Stimulated activated CD4-positive, alpha-beta T cell treated with anti-CD3 and anti-CD28 coated beads, Interleukin-12 subunit alpha, Interleukin-12 subunit beta, amount 100 ng/mL, for 48 hours (primary cell): ENCODE measurements around the gene TMTC2.
"Not testable (repeated sequence)": the region's sequence is repeated elsewhere in the genome, so short reads cannot be mapped to it uniquely, and the experiment has no call there.

Source experiments
- DNase-seq, 3 donors: peaks; one replicate each; pipeline ENCODE4 v3.0.0-alpha.2; 2020; ENCODE audit warnings: low read depth in 2 of 3, low spot score in 1 of 3

The TMTC2 gene

DNA sequence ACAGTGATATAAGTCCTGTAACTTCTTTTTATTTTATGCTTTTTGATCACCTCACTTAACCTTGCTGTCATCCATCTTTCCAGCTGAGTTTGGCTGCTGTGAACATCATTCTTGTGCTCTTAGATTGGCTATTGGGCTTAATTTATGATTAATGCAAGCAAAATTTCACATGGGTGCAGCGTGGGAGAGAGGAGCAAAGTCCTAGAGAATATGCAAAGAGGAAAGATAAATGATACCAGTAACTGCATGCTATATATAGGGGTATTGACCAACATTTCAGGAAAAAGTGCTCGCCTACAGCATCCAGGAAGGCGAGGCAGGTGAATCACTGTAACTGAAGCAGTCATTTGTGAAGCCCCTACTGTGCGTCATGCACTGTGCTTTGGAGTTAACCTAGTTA lies 153.1 kb downstream of the TMTC2 start:
- DNase-seq = no peak

DNA sequence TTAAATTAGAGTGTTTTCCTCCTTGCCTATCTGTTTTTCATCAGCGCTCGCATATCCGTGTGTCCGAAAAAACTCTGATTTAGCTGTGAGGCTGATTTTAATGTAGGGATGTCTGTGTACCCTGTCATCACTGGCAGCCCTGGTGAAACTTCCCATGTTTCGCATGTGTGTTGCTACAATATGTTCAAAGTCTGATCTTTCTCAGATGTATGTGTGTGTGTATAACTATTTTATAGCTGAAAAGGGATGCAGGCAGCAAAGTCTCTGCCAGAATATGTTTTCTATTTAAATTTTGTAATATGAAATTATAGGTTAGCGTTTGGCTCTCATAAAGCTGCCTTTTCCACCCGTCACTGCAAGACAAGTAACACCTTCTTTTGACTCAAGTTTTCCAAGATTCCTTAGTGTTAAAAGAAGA lies 154.8 kb downstream of the TMTC2 start:
- no peak for DNase-seq

DNA sequence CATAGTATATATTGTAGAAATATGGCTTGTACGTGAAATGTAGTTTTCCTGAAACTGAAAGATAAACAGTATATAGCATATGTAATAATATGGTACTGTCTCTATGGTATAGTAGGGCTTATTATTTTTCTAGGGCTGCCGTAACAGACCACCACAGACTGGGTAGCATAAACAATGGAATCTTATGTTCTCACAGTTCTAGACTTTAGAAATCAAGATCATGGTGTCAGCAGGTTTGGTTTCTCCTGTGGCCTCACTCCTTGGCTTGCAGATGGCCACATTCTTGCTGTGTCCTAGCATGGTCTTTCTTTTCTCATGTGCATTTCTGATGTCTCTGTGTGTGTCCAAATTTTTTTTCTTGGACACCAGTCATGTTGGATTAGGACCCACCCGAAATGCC lies 155.8 kb downstream of the TMTC2 start:
- DNase-seq = no peak

- not testable (repeated sequence) for DNase-seq
Measured at GRCh38 chr12:82845076-82845475, 158.4 kb downstream of the TMTC2 start.

- no peak for DNase-seq
Measured at GRCh38 chr12:82848845-82849244, 162.1 kb downstream of the TMTC2 start.

DNA sequence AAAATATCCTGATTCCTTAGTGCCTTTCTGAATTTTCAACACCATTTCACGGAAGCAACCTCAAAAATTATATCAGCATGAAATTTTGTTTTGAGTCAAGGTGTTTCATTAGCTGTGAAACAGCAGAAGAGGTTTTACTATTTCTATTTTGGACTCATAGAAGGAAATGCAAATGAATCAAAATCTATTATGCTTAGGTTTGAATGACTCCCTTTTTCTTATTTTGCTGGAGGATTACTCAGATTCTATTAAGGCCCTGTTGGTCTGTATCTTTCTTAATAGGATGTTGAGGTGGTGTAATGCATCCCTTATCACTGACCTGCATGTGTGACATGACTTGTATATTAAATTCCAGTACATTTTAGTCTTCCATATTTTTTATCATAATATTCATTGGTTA lies 165.8 kb downstream of the TMTC2 start:
- no peak for DNase-seq

GRCh38 chr12:82855872-82856271 lies 169.2 kb downstream of the TMTC2 start:
- DNase-seq = no peak

GRCh38 chr12:82857276-82857675 lies 170.6 kb downstream of the TMTC2 start:
- no peak for DNase-seq

DNA sequence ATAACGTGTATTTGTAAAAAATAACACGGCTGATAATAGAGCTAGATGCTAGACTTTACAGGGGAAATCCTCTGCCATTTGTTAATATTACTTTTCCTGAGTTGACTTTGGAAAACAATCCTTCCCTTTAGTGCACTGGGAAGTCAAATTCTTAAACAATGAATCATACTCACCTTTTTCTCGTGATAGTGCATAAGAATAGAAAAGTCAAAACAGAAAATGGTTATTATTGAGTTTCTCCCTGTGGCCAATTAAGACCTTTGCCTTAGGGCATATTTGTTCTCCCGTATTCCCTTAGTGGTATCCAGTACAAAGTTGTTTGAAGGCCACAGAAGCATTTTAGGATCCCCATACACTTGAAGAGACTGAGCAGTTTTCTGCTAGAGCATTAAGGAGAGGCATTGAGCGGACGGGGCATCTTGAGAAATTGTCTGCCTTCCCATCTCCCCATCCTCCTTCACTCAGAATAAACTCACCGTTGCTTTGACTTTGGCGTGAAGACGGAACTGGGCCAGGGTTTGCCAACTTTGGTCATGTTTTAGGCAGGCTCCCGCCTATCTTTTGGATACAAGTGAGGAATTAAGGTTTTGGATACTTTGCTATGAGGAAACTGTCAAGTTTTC lies 171.3 kb downstream of the TMTC2 start:
- DNase-seq = no peak

DNA sequence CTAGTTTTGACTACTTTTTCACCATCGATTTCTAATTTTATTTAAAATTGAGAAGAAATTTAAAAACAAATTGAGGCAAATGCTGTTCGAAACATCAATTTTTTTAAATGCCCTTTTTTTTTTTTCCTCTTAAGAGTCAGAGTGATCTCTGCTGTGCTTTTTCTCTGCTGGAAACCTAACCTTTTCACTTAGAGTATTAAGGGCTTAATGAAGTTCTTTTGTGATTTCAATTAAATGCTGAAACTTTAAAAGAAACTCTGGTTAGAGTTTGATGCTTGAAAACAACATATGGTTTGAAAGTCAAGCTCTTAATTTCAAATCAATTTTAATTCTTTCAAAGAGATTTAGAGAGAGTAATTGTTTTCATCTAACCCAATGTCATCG lies 171.8 kb downstream of the TMTC2 start:
- DNase-seq = no peak

GRCh38 chr12:82862069-82862841 lies 175.5 kb downstream of the TMTC2 start:
- no peak for DNase-seq

GRCh38 chr12:82862876-82863649 lies 176.4 kb downstream of the TMTC2 start:
- no peak for DNase-seq

DNA sequence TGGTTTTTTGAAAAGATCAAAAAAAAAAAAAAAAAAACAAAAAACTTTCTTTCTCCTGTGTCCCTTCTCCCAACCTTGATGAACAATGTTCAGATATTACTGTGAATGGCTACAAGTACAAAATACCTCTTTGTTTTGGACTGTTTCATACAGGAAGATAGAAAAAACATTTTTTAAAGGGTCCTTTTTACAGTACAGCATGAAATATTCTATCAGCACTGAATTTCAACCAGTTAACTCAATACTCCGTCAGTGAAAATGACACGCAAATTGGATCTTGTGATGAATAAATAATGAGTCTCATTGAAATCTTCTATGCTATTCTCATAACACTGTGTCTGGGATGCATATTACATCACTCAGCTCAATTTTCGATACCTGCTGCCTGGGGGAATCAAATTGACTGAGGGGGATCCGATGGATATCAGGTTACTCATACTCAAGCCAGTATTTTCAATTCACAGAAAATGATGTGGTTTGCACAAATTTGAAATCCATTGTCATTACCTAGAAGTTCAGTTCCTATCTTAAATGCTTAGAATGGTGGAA lies 179.6 kb downstream of the TMTC2 start:
- no peak for DNase-seq

GRCh38 chr12:82866946-82867345 lies 180.2 kb downstream of the TMTC2 start:
- no peak for DNase-seq

- no peak for DNase-seq
Measured at GRCh38 chr12:82867762-82868500, 181.2 kb downstream of the TMTC2 start.

GRCh38 chr12:82870771-82871377 lies 184.2 kb downstream of the TMTC2 start:
- DNase-seq = no peak

DNA sequence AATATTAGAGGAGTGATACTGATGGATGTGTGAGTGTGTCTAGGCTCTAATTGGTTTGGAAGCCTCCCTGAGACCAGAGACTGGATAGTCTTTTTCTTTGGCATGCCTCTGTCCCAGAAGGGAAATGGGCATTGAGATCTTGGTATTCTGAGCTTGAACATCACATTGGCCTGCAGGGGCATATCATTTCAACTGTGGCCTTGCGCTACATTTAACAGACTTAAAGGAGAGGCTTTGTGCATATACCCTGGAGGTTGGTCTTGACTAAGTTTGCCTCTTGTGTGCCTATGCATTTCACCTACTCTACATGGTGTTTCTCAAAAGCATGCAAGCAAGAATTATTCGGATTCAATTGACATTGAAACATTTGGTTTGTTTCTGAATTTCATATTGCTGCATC lies 185.4 kb downstream of the TMTC2 start:
- no peak for DNase-seq

- DNase-seq = no peak
Measured at GRCh38 chr12:82873309-82873708, 186.6 kb downstream of the TMTC2 start.

GRCh38 chr12:82873951-82874350 lies 187.2 kb downstream of the TMTC2 start:
- no peak for DNase-seq

- DNase-seq = no peak
Measured at GRCh38 chr12:82874945-82875344, 188.2 kb downstream of the TMTC2 start.

DNA sequence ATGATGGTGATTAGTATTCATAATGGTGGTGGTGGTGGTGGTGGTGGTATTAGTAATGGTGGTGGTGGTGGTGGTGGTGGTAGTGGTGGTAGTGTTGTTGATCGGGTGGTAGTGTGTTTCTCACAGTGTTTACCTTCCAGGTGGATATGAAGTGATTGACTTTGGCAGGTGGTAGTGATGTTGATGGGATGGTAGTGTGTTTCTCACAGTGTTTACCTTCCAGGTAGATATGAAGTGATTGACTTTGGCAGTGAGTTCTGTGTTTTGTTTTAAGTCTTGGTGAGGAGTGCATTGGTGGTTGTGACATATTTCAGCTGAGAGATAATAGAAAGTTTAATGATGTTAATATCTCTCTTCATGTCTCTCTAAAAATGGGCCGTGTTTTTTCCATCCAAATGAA lies 189.4 kb downstream of the TMTC2 start:
- no peak for DNase-seq
